H9 (cell line): ENCODE data around the gene SMAD3. TPM values are rescaled to one million over a fixed set of nuclear protein-coding genes. Genes with fewer than 3 reads are reported as not detected.

ENCODE experiments used
- DNase-seq: peaks from one replicate; pipeline ENCODE4 v3.0.0-alpha.2; 2017
- H2AFZ ChIP-seq: one replicate; pipeline ENCODE4 v1.6.1; 2013; ENCODE audit warnings: mild to moderate bottlenecking, low read length, control low read depth, moderate library complexity
- H2AK5ac ChIP-seq: 2 replicates; pipeline ENCODE4 v1.6.1; 2013; ENCODE audit warnings: low read length, control low read depth, mixed read lengths; ENCODE audit not compliant: insufficient read length
- H2BK120ac ChIP-seq: one replicate; pipeline ENCODE4 v1.6.1; 2013; ENCODE audit warnings: low read depth, mild to moderate bottlenecking, low read length, control low read depth, inconsistent platforms; ENCODE audit not compliant: poor library complexity, severe bottlenecking
- H2BK12ac ChIP-seq: 2 replicates; pipeline ENCODE4 v1.6.1; 2013; ENCODE audit warnings: low read length, control low read depth, mixed read lengths, low read depth; ENCODE audit not compliant: insufficient read length
- H2BK15ac ChIP-seq: 2 replicates; pipeline ENCODE4 v1.6.1; 2013; ENCODE audit warnings: low read depth, low read length, control low read depth
- H2BK20ac ChIP-seq: one replicate; pipeline ENCODE4 v1.6.1; 2013; ENCODE audit warnings: low read depth, mild to moderate bottlenecking, low read length, control low read depth, inconsistent platforms; ENCODE audit not compliant: poor library complexity, severe bottlenecking
- H2BK5ac ChIP-seq: 2 replicates; pipeline ENCODE4 v1.6.1; 2013; ENCODE audit warnings: low read length, control low read depth, mixed read lengths; ENCODE audit not compliant: insufficient read length
- H3K14ac ChIP-seq: 2 replicates; pipeline ENCODE4 v1.6.1; 2013; ENCODE audit warnings: low read length, control low read depth; ENCODE audit not compliant: insufficient read depth
- H3K18ac ChIP-seq: 2 replicates; pipeline ENCODE4 v1.6.1; 2013; ENCODE audit warnings: low read depth, mild to moderate bottlenecking, mixed read lengths, low read length, control low read depth; ENCODE audit not compliant: insufficient read length
- H3K23ac ChIP-seq: 2 replicates; pipeline ENCODE4 v1.6.1; 2013; ENCODE audit warnings: low read length, control low read depth, mixed read lengths, low read depth; ENCODE audit not compliant: insufficient read length
- H3K23me2 ChIP-seq: 2 replicates; pipeline ENCODE4 v1.6.1; 2013; ENCODE audit warnings: low read depth, mild to moderate bottlenecking, mixed read lengths, low read length, control low read depth; ENCODE audit not compliant: insufficient read length, poor library complexity, severe bottlenecking
- H3K27ac ChIP-seq: 2 replicates; pipeline ENCODE4 v1.5.1; 2013; ENCODE audit warnings: low read length, control low read depth, mixed read lengths, low read depth; ENCODE audit not compliant: insufficient read length
- H3K27me3 ChIP-seq: 2 replicates; pipeline ENCODE4 v1.6.1; 2013; ENCODE audit warnings: low read length, control low read depth, inconsistent platforms; ENCODE audit not compliant: insufficient read depth
- H3K4ac ChIP-seq: 2 replicates; pipeline ENCODE4 v1.6.1; 2013; ENCODE audit warnings: low read depth, mild to moderate bottlenecking, control low read depth, inconsistent platforms, low read length, moderate library complexity
- H3K4me1 ChIP-seq: 2 replicates; pipeline ENCODE4 v1.6.1; 2013; ENCODE audit warnings: low read length, control low read depth, inconsistent platforms; ENCODE audit not compliant: insufficient read depth
- H3K4me2 ChIP-seq: 2 replicates; pipeline ENCODE4 v1.6.1; 2013; ENCODE audit warnings: low read length, control low read depth, mixed read lengths; ENCODE audit not compliant: insufficient read length, insufficient read depth
- H3K56ac ChIP-seq: 2 replicates; pipeline ENCODE4 v1.6.1; 2013; ENCODE audit warnings: low read depth, mild to moderate bottlenecking, mixed read lengths, low read length, control low read depth; ENCODE audit not compliant: insufficient read length
- H3K79me1 ChIP-seq: 2 replicates; pipeline ENCODE4 v1.6.1; 2013; ENCODE audit warnings: low read depth, mild to moderate bottlenecking, moderate library complexity, low read length, control low read depth, inconsistent platforms; ENCODE audit not compliant: insufficient read depth, poor library complexity, severe bottlenecking
- H3K79me2 ChIP-seq: 2 replicates; pipeline ENCODE4 v1.6.1; 2013; ENCODE audit warnings: low read length, control low read depth, inconsistent platforms; ENCODE audit not compliant: insufficient read depth
- H3K9ac ChIP-seq: 2 replicates; pipeline ENCODE4 v1.6.1; 2013; ENCODE audit warnings: low read length, control low read depth, mixed read lengths; ENCODE audit not compliant: insufficient read length; ENCODE audit errors: extremely low read depth
- H3K9me3 ChIP-seq: one replicate; pipeline ENCODE4 v1.6.1; 2013; ENCODE audit warnings: low read depth, low read length, inconsistent platforms; ENCODE audit not compliant: control insufficient read depth
- H3T11ph ChIP-seq: one replicate; pipeline ENCODE4 v1.6.1; 2013; ENCODE audit warnings: mild to moderate bottlenecking, low read length, control low read depth, inconsistent platforms
- H4K20me1 ChIP-seq: one replicate; pipeline ENCODE4 v1.6.1; 2013; ENCODE audit not compliant: control insufficient read depth, insufficient read length, insufficient read depth
- H4K5ac ChIP-seq: 2 replicates; pipeline ENCODE4 v1.6.1; 2013; ENCODE audit warnings: low read depth, mild to moderate bottlenecking, mixed read lengths, low read length, control low read depth; ENCODE audit not compliant: insufficient read length
- H4K8ac ChIP-seq: replicated peaks from 2 replicates; pipeline ENCODE4 v1.6.1; 2013; ENCODE audit warnings: low read length, control low read depth, mixed read lengths, low read depth; ENCODE audit not compliant: insufficient read length
- H4K91ac ChIP-seq: 2 replicates; pipeline ENCODE4 v1.6.1; 2013; ENCODE audit warnings: low read depth, mild to moderate bottlenecking, moderate library complexity, mixed read lengths, low read length, control low read depth; ENCODE audit not compliant: insufficient read length
- H3K27ac Mint-ChIP-seq, 3 experiments: 2 replicates in 2 of 3; 3 replicates in 1 of 3; pipeline ENCODE4 v1.8.0; 2020 to 2021; ENCODE audit warnings: mixed read lengths in 3 of 3, mild to moderate bottlenecking in 1 of 3, moderate library complexity in 1 of 3
- H3K27me3 Mint-ChIP-seq: 2 replicates; pipeline ENCODE4 v1.8.0; 2021; ENCODE audit warnings: low read depth, mild to moderate bottlenecking, moderate library complexity, mixed read lengths
- H3K36me3 Mint-ChIP-seq, 3 experiments: 2 replicates in 2 of 3; 3 replicates in 1 of 3; pipeline ENCODE4 v1.8.0; 2020 to 2021; ENCODE audit warnings: low read depth in 3 of 3, mixed read lengths in 3 of 3; ENCODE audit not compliant: insufficient read depth in 1 of 3
- H3K4me1 Mint-ChIP-seq, 2 experiments: 2 replicates each; pipeline ENCODE4 v1.8.0; 2020; ENCODE audit warnings: mixed read lengths in 2 of 2
- H3K4me3 Mint-ChIP-seq, 2 experiments: 2 replicates in 1 of 2; 3 replicates in 1 of 2; pipeline ENCODE4 v1.8.0; 2020 to 2021; ENCODE audit warnings: mild to moderate bottlenecking in 2 of 2, mixed read lengths in 2 of 2, moderate library complexity in 1 of 2
- H3K9me3 Mint-ChIP-seq, 2 experiments: 2 replicates in 1 of 2; 3 replicates in 1 of 2; pipeline ENCODE4 v1.8.0; 2020; ENCODE audit warnings: mild to moderate bottlenecking in 2 of 2, mixed read lengths in 2 of 2, moderate library complexity in 1 of 2
- WGBS: extraction: QIAGEN DNeasy Blood & Tissue Kit; methylation state at CpG from one replicate; pipeline ENCODE4 v1.1.7; 2013; ENCODE audit warnings: missing lambda C conversion rate, low lambda C conversion rate, mixed read lengths; ENCODE audit not compliant: insufficient read length; ENCODE audit errors: extremely low coverage; 5-methylcytosine and 5-hydroxymethylcytosine counted together
- total RNA-seq: library from RNA; stranded (reverse); gene quantifications from 2 replicates; pipeline ENCODE4 v1.2.1, GENCODE V29; 2021
- TF ChIP-seq, protein P1 (sequence below): fragments of 200-600 bp; sonication (generic); conservative IDR thresholded peaks from 3 replicates; pipeline ENCODE4 v1.8.0; 2021; ENCODE audit warnings: antibody characterized with exemption, mild to moderate bottlenecking

The SMAD3 gene
- total RNA-seq, 1 experiment from 2014 or later, result 26.7 TPM

- Histone ChIP-seq H3K9me3 (no peaks in the 10 kb centered on the region), H4K8ac (no peak overlapping the region), H2BK20ac (no peak overlapping the region), H2BK15ac (no peak overlapping the region), H2BK5ac (no peak overlapping the region), H3K14ac (no peak overlapping the region), H2AK5ac (no peak overlapping the region), H3K23ac (no peak overlapping the region), H2AFZ (no peak overlapping the region), H2BK12ac (no peak overlapping the region), H3K4ac (no peak overlapping the region), H4K5ac (no peak overlapping the region), H4K20me1 (no peaks in the 10 kb centered on the region), H2BK120ac (no peak overlapping the region), H3T11ph (no peak overlapping the region), H3K56ac (no peak overlapping the region), H3K4me2 (no peak overlapping the region), H3K23me2 (no peaks in the 10 kb centered on the region), H3K79me2 (peaks cover 2% of the 10 kb centered on the region; the same call in 1 of the 2 replicates), H3K4me1 (peaks cover 11% of the 10 kb centered on the region), H3K27ac (no peak overlapping the region), H3K27me3 (no peaks in the 10 kb centered on the region), H3K79me1 (no peaks in the 10 kb centered on the region), H3K9ac (no peak overlapping the region), H4K91ac (no peak overlapping the region), H3K18ac (no peak overlapping the region)
- no peak for DNase-seq
- H3K36me3 Mint-ChIP-seq, result peaks cover 0 to 7% (median 3%) of the 10 kb centered on the region in 3 experiments; a peak in 3 of 7 replicates
- no CpG with 5 or more reads among the region's 3 CpGs for WGBS
- H3K4me3 Mint-ChIP-seq, result no peak overlapping the region
- TF ChIP-seq, protein P1, sequence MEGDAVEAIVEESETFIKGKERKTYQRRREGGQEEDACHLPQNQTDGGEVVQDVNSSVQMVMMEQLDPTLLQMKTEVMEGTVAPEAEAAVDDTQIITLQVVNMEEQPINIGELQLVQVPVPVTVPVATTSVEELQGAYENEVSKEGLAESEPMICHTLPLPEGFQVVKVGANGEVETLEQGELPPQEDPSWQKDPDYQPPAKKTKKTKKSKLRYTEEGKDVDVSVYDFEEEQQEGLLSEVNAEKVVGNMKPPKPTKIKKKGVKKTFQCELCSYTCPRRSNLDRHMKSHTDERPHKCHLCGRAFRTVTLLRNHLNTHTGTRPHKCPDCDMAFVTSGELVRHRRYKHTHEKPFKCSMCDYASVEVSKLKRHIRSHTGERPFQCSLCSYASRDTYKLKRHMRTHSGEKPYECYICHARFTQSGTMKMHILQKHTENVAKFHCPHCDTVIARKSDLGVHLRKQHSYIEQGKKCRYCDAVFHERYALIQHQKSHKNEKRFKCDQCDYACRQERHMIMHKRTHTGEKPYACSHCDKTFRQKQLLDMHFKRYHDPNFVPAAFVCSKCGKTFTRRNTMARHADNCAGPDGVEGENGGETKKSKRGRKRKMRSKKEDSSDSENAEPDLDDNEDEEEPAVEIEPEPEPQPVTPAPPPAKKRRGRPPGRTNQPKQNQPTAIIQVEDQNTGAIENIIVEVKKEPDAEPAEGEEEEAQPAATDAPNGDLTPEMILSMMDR, result peak; percentile 54
- H3K27me3 Mint-ChIP-seq, result no peaks in the 10 kb centered on the region
- peaks cover 30% of the 10 kb centered on the region in 2 experiments for H3K4me1 Mint-ChIP-seq
- peak overlapping the region in 1 of 3 experiments; percentile 71; a peak in 1 of 7 replicates for H3K27ac Mint-ChIP-seq
- no peaks in the 10 kb centered on the region for H3K9me3 Mint-ChIP-seq
Measured at GRCh38 chr15:67240235-67241131, 175.1 kb downstream of the SMAD3 start.
